ENCODE measurements around the gene ACADVL. TPM values are rescaled to one million over a fixed set of nuclear protein-coding genes. Genes with fewer than 3 reads are reported as not detected.

The ACADVL gene
- total and polyA plus RNA-seq, 4 donors = 158 to 774 (median 545) TPM

- peaks cover 2 to 22% (median 15%) of the 10 kb centered on the region in 4 donors for H3K36me3 ChIP-seq (ENCODE audit: control insufficient read depth in 4 of 4, insufficient read depth in 4 of 4, low read length in 4 of 4)
- peak overlapping the region; percentile 90 for H3K4me3 ChIP-seq
- H3K9me3 ChIP-seq (ENCODE audit: control insufficient read depth in 4 of 4, insufficient read depth in 3 of 4, low read length in 3 of 4) = no peaks in the 10 kb centered on the region
- H3K27ac ChIP-seq (ENCODE audit: low read depth in 1 of 2, low read length in 1 of 2) = peak overlapping the region; percentile 94 to 96
- H3K9ac ChIP-seq (ENCODE audit: insufficient read depth in 1 of 2, low read length in 2 of 2) = peak overlapping the region; percentile 41 to 77
- TF ChIP-seq, protein P1, sequence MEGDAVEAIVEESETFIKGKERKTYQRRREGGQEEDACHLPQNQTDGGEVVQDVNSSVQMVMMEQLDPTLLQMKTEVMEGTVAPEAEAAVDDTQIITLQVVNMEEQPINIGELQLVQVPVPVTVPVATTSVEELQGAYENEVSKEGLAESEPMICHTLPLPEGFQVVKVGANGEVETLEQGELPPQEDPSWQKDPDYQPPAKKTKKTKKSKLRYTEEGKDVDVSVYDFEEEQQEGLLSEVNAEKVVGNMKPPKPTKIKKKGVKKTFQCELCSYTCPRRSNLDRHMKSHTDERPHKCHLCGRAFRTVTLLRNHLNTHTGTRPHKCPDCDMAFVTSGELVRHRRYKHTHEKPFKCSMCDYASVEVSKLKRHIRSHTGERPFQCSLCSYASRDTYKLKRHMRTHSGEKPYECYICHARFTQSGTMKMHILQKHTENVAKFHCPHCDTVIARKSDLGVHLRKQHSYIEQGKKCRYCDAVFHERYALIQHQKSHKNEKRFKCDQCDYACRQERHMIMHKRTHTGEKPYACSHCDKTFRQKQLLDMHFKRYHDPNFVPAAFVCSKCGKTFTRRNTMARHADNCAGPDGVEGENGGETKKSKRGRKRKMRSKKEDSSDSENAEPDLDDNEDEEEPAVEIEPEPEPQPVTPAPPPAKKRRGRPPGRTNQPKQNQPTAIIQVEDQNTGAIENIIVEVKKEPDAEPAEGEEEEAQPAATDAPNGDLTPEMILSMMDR (IDR thresholded peaks at IDR 0.05; ENCODE audit: control extremely low read depth, extremely low read depth) = no peak
- whole genome bisulfite sequencing, 2 donors = 0 to 1% methylated on average over 39 to 55 of the region's 55 CpGs
- H3K27me3 ChIP-seq (ENCODE audit: control insufficient read depth in 3 of 3, insufficient read depth in 3 of 3, low read length in 2 of 3) = no peaks in the 10 kb centered on the region
- peak; percentile 2 for ATAC-seq (ENCODE audit: insufficient read depth, low FRiP score)
- DNase-seq = peak in 1 of 3 donors; percentile 19
- peaks cover 0 to 26% (median 11%) of the 10 kb centered on the region in 5 donors for H3K4me1 ChIP-seq (ENCODE audit: control insufficient read depth in 5 of 5, insufficient read depth in 5 of 5, low read length in 5 of 5)
Observed at GRCh38 chr17:7250695-7251627, 31.2 kb downstream of the ACADVL start.

DNA sequence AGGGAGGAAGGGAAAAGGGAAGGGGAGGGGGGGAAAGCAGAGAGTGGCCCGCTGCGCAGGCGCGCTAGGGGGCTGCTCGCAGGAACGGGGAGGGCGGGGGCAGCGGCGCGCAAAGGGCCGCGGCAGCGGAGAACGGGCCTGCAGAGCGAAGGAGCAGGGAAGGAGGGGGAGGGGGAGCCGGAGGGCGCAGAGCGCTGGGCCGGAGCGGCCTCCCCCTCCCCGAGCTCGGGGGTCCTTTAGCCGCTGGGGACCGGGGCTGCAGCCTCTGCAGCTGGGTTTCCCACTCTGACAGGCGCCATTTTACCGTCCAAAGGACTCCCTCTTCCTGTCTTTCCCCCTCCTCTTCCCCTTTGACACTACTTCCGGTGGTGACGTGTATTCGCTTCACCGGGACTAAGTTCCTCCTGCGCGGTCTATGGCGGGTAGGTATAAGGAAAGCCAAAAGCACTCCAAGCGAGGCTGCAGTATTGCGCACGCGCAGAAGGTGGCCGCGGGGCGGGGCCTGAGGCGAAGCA is 32.0 kb downstream of the ACADVL start, which contains the start of gene CTDNEP1:
Gene CTDNEP1 (minus strand): TSS at position 74 of the 515 bp plus-strand sequence. CDS start 438 bp downstream, outside the sequence.
- peaks cover 0 to 18% (median 12%) of the 10 kb centered on the region in 4 donors for H3K36me3 ChIP-seq (ENCODE audit: control insufficient read depth in 4 of 4, insufficient read depth in 4 of 4, low read length in 4 of 4)
- TF ChIP-seq, protein P1 (IDR thresholded peaks at IDR 0.05; ENCODE audit: control extremely low read depth, extremely low read depth) = no peak
- WGBS, 2 donors = 1% methylated on average over 39 to 41 of the region's 41 CpGs
- no peaks in the 10 kb centered on the region for H3K27me3 ChIP-seq (ENCODE audit: control insufficient read depth in 3 of 3, insufficient read depth in 3 of 3, low read length in 2 of 3)
- H3K27ac ChIP-seq (ENCODE audit: low read depth in 1 of 2, low read length in 1 of 2) = peak within 1 kb of the TSS; percentile 96 to 99
- peak within 1 kb of the TSS; percentile 77 to 97 for H3K9ac ChIP-seq (ENCODE audit: insufficient read depth in 1 of 2, low read length in 2 of 2)
- ATAC-seq (ENCODE audit: insufficient read depth, low FRiP score) (peak; percentile 94), DNase-seq (peak; percentile 100)
- peaks cover 0 to 26% (median 11%) of the 10 kb centered on the region in 5 donors for H3K4me1 ChIP-seq (ENCODE audit: control insufficient read depth in 5 of 5, insufficient read depth in 5 of 5, low read length in 5 of 5)
- peak within 1 kb of the TSS; percentile 90 for H3K4me3 ChIP-seq
- no peaks in the 10 kb centered on the region for H3K9me3 ChIP-seq (ENCODE audit: control insufficient read depth in 4 of 4, insufficient read depth in 3 of 4, low read length in 3 of 4)

- Histone ChIP-seq H3K4me3 (peak within 1 kb of the TSS; percentile 90), H3K4me1 (ENCODE audit: control insufficient read depth in 5 of 5, insufficient read depth in 5 of 5, low read length in 5 of 5) (peaks cover 0 to 26% (median 11%) of the 10 kb centered on the region in 5 donors), H3K9ac (ENCODE audit: insufficient read depth in 1 of 2, low read length in 2 of 2) (peak within 1 kb of the TSS; percentile 77 to 97), H3K36me3 (ENCODE audit: control insufficient read depth in 4 of 4, insufficient read depth in 4 of 4, low read length in 4 of 4) (peaks cover 0 to 19% (median 10%) of the 10 kb centered on the region in 4 donors), H3K9me3 (ENCODE audit: control insufficient read depth in 4 of 4, insufficient read depth in 3 of 4, low read length in 3 of 4) (no peaks in the 10 kb centered on the region), H3K27ac (ENCODE audit: low read depth in 1 of 2, low read length in 1 of 2) (peak within 1 kb of the TSS; percentile 96 to 99), H3K27me3 (ENCODE audit: control insufficient read depth in 3 of 3, insufficient read depth in 3 of 3, low read length in 2 of 3) (no peaks in the 10 kb centered on the region)
- WGBS, 2 donors = 1% methylated on average over 53 to 55 of the region's 55 CpGs
- TF ChIP-seq, protein P1 (IDR thresholded peaks at IDR 0.05; ENCODE audit: control extremely low read depth, extremely low read depth) = peak; percentile 15
- ATAC-seq (ENCODE audit: insufficient read depth, low FRiP score) (peak; percentile 74), DNase-seq (peak; percentile 95 to 98 (median 96))
Observed at GRCh38 chr17:7252176-7253043, 32.7 kb downstream of the ACADVL start, which contains the start of gene ELP5. Gene ELP5 (plus strand): TSS chr17:7252215. CDS start chr17:7252551, 336 bp downstream.
